Measurements from ENCODE around the gene CORO6. TPM values are rescaled to one million over a fixed set of nuclear protein-coding genes. Genes with fewer than 3 reads are reported as not detected.
A peak's percentile ranks its signal among the peaks of the same experiment; 100 is the strongest.

Gene CORO6
- total and polyA plus RNA-seq, 2 of the 13 experiments (the other 11 are each of a cell fraction or from before 2014, with no cell fraction given), result 0.42 to 0.82 TPM

- TF ChIP-seq CREB3 (CRISPR knock-in tag; IDR thresholded peaks at IDR 0.05) (no peak), ZNF12 (CRISPR knock-in tag; IDR thresholded peaks at IDR 0.05) (peak; percentile 21; the same call in 1 of the 2 replicates), ATF3 (CRISPR knock-in tag; IDR thresholded peaks at IDR 0.05) (no peak), UBTF (CRISPR knock-in tag; IDR thresholded peaks at IDR 0.05) (peak; percentile 79), GMEB1 (CRISPR knock-in tag; IDR thresholded peaks at IDR 0.05; ENCODE audit: borderline replicate concordance) (peak; percentile 56; the same call in 1 of the 2 replicates), ATF6 (CRISPR knock-in tag; conservative IDR thresholded peaks at IDR 0.05) (no peak), ZFP62 (CRISPR knock-in tag; IDR thresholded peaks at IDR 0.05) (no peak), HINFP (CRISPR knock-in tag; IDR thresholded peaks at IDR 0.05; ENCODE audit: low read depth) (no peak), ZNF275 (CRISPR knock-in tag; IDR thresholded peaks at IDR 0.05; ENCODE audit: borderline replicate concordance) (no peak), MNT (IDR thresholded peaks at IDR 0.05) (no peak), PHF21A (CRISPR knock-in tag; IDR thresholded peaks at IDR 0.05) (peak; percentile 17; the same call in 1 of the 2 replicates), CBX2 (IDR thresholded peaks at IDR 0.05; ENCODE audit: low read depth, low read length) (no peak), CBX2 (CRISPR knock-in tag; IDR thresholded peaks at IDR 0.05; ENCODE audit: low read depth) (no peak), ZNF781 (CRISPR knock-in tag; IDR thresholded peaks at IDR 0.05; ENCODE audit: borderline replicate concordance, not compliant biosample characterization) (no peak), ZNF446 (CRISPR knock-in tag; IDR thresholded peaks at IDR 0.05) (no peak)
Measured at GRCh38 chr17:29568331-29569244, 54.1 kb downstream of the CORO6 start, which contains the start of gene TP53I13 (continued).
